ENCODE measurements around the gene ARRDC4. TPM values are rescaled to one million over a fixed set of nuclear protein-coding genes. Genes with fewer than 3 reads are reported as not detected.

ARRDC4 gene
- total RNA-seq = 15.9 and 30.5 TPM in 2 replicates

GRCh38 chr15:97960364-97961066, at the start of gene ARRDC4:
ARRDC4 (plus strand) TSS chr15:97960703; CDS start chr15:97960862, 159 bp downstream.

Data from pericardium fibroblast (primary cell).